H9 (cell line): Measurements from ENCODE around the gene VKORC1. TPM values are rescaled to one million over a fixed set of nuclear protein-coding genes. Genes with fewer than 3 reads are reported as not detected.

Source experiments
- DNase-seq: peaks from one replicate; pipeline ENCODE4 v3.0.0-alpha.2; 2017
- H2AFZ ChIP-seq: one replicate; pipeline ENCODE4 v1.6.1; 2013; ENCODE audit warnings: mild to moderate bottlenecking, low read length, control low read depth, moderate library complexity
- H2AK5ac ChIP-seq: 2 replicates; pipeline ENCODE4 v1.6.1; 2013; ENCODE audit warnings: low read length, control low read depth, mixed read lengths; ENCODE audit not compliant: insufficient read length
- H2BK120ac ChIP-seq: one replicate; pipeline ENCODE4 v1.6.1; 2013; ENCODE audit warnings: low read depth, mild to moderate bottlenecking, low read length, control low read depth, inconsistent platforms; ENCODE audit not compliant: poor library complexity, severe bottlenecking
- H2BK12ac ChIP-seq: 2 replicates; pipeline ENCODE4 v1.6.1; 2013; ENCODE audit warnings: low read length, control low read depth, mixed read lengths, low read depth; ENCODE audit not compliant: insufficient read length
- H2BK15ac ChIP-seq: 2 replicates; pipeline ENCODE4 v1.6.1; 2013; ENCODE audit warnings: low read depth, low read length, control low read depth
- H2BK20ac ChIP-seq: one replicate; pipeline ENCODE4 v1.6.1; 2013; ENCODE audit warnings: low read depth, mild to moderate bottlenecking, low read length, control low read depth, inconsistent platforms; ENCODE audit not compliant: poor library complexity, severe bottlenecking
- H2BK5ac ChIP-seq: 2 replicates; pipeline ENCODE4 v1.6.1; 2013; ENCODE audit warnings: low read length, control low read depth, mixed read lengths; ENCODE audit not compliant: insufficient read length
- H3K14ac ChIP-seq: 2 replicates; pipeline ENCODE4 v1.6.1; 2013; ENCODE audit warnings: low read length, control low read depth; ENCODE audit not compliant: insufficient read depth
- H3K18ac ChIP-seq: 2 replicates; pipeline ENCODE4 v1.6.1; 2013; ENCODE audit warnings: low read depth, mild to moderate bottlenecking, mixed read lengths, low read length, control low read depth; ENCODE audit not compliant: insufficient read length
- H3K23ac ChIP-seq: 2 replicates; pipeline ENCODE4 v1.6.1; 2013; ENCODE audit warnings: low read length, control low read depth, mixed read lengths, low read depth; ENCODE audit not compliant: insufficient read length
- H3K23me2 ChIP-seq: 2 replicates; pipeline ENCODE4 v1.6.1; 2013; ENCODE audit warnings: low read depth, mild to moderate bottlenecking, mixed read lengths, low read length, control low read depth; ENCODE audit not compliant: insufficient read length, poor library complexity, severe bottlenecking
- H3K27ac ChIP-seq: 2 replicates; pipeline ENCODE4 v1.5.1; 2013; ENCODE audit warnings: low read length, control low read depth, mixed read lengths, low read depth; ENCODE audit not compliant: insufficient read length
- H3K27me3 ChIP-seq: 2 replicates; pipeline ENCODE4 v1.6.1; 2013; ENCODE audit warnings: low read length, control low read depth, inconsistent platforms; ENCODE audit not compliant: insufficient read depth
- H3K4ac ChIP-seq: 2 replicates; pipeline ENCODE4 v1.6.1; 2013; ENCODE audit warnings: low read depth, mild to moderate bottlenecking, control low read depth, inconsistent platforms, low read length, moderate library complexity
- H3K4me1 ChIP-seq: 2 replicates; pipeline ENCODE4 v1.6.1; 2013; ENCODE audit warnings: low read length, control low read depth, inconsistent platforms; ENCODE audit not compliant: insufficient read depth
- H3K4me2 ChIP-seq: 2 replicates; pipeline ENCODE4 v1.6.1; 2013; ENCODE audit warnings: low read length, control low read depth, mixed read lengths; ENCODE audit not compliant: insufficient read length, insufficient read depth
- H3K56ac ChIP-seq: 2 replicates; pipeline ENCODE4 v1.6.1; 2013; ENCODE audit warnings: low read depth, mild to moderate bottlenecking, mixed read lengths, low read length, control low read depth; ENCODE audit not compliant: insufficient read length
- H3K79me1 ChIP-seq: 2 replicates; pipeline ENCODE4 v1.6.1; 2013; ENCODE audit warnings: low read depth, mild to moderate bottlenecking, moderate library complexity, low read length, control low read depth, inconsistent platforms; ENCODE audit not compliant: insufficient read depth, poor library complexity, severe bottlenecking
- H3K79me2 ChIP-seq: 2 replicates; pipeline ENCODE4 v1.6.1; 2013; ENCODE audit warnings: low read length, control low read depth, inconsistent platforms; ENCODE audit not compliant: insufficient read depth
- H3K9ac ChIP-seq: 2 replicates; pipeline ENCODE4 v1.6.1; 2013; ENCODE audit warnings: low read length, control low read depth, mixed read lengths; ENCODE audit not compliant: insufficient read length; ENCODE audit errors: extremely low read depth
- H3K9me3 ChIP-seq: one replicate; pipeline ENCODE4 v1.6.1; 2013; ENCODE audit warnings: low read depth, low read length, inconsistent platforms; ENCODE audit not compliant: control insufficient read depth
- H3T11ph ChIP-seq: one replicate; pipeline ENCODE4 v1.6.1; 2013; ENCODE audit warnings: mild to moderate bottlenecking, low read length, control low read depth, inconsistent platforms
- H4K20me1 ChIP-seq: one replicate; pipeline ENCODE4 v1.6.1; 2013; ENCODE audit not compliant: control insufficient read depth, insufficient read length, insufficient read depth
- H4K5ac ChIP-seq: 2 replicates; pipeline ENCODE4 v1.6.1; 2013; ENCODE audit warnings: low read depth, mild to moderate bottlenecking, mixed read lengths, low read length, control low read depth; ENCODE audit not compliant: insufficient read length
- H4K8ac ChIP-seq: replicated peaks from 2 replicates; pipeline ENCODE4 v1.6.1; 2013; ENCODE audit warnings: low read length, control low read depth, mixed read lengths, low read depth; ENCODE audit not compliant: insufficient read length
- H4K91ac ChIP-seq: 2 replicates; pipeline ENCODE4 v1.6.1; 2013; ENCODE audit warnings: low read depth, mild to moderate bottlenecking, moderate library complexity, mixed read lengths, low read length, control low read depth; ENCODE audit not compliant: insufficient read length
- H3K27ac Mint-ChIP-seq, 3 experiments: 2 replicates in 2 of 3; 3 replicates in 1 of 3; pipeline ENCODE4 v1.8.0; 2020 to 2021; ENCODE audit warnings: mixed read lengths in 3 of 3, mild to moderate bottlenecking in 1 of 3, moderate library complexity in 1 of 3
- H3K27me3 Mint-ChIP-seq: 2 replicates; pipeline ENCODE4 v1.8.0; 2021; ENCODE audit warnings: low read depth, mild to moderate bottlenecking, moderate library complexity, mixed read lengths
- H3K36me3 Mint-ChIP-seq, 3 experiments: 2 replicates in 2 of 3; 3 replicates in 1 of 3; pipeline ENCODE4 v1.8.0; 2020 to 2021; ENCODE audit warnings: low read depth in 3 of 3, mixed read lengths in 3 of 3; ENCODE audit not compliant: insufficient read depth in 1 of 3
- H3K4me1 Mint-ChIP-seq, 2 experiments: 2 replicates each; pipeline ENCODE4 v1.8.0; 2020; ENCODE audit warnings: mixed read lengths in 2 of 2
- H3K4me3 Mint-ChIP-seq, 2 experiments: 2 replicates in 1 of 2; 3 replicates in 1 of 2; pipeline ENCODE4 v1.8.0; 2020 to 2021; ENCODE audit warnings: mild to moderate bottlenecking in 2 of 2, mixed read lengths in 2 of 2, moderate library complexity in 1 of 2
- H3K9me3 Mint-ChIP-seq, 2 experiments: 2 replicates in 1 of 2; 3 replicates in 1 of 2; pipeline ENCODE4 v1.8.0; 2020; ENCODE audit warnings: mild to moderate bottlenecking in 2 of 2, mixed read lengths in 2 of 2, moderate library complexity in 1 of 2
- CTCF ChIP-seq: fragments of 200-600 bp; sonication (generic); conservative IDR thresholded peaks from 3 replicates; pipeline ENCODE4 v1.8.0; 2021; ENCODE audit warnings: antibody characterized with exemption, mild to moderate bottlenecking
- WGBS: extraction: QIAGEN DNeasy Blood & Tissue Kit; methylation state at CpG from one replicate; pipeline ENCODE4 v1.1.7; 2013; ENCODE audit warnings: missing lambda C conversion rate, low lambda C conversion rate, mixed read lengths; ENCODE audit not compliant: insufficient read length; ENCODE audit errors: extremely low coverage; 5-methylcytosine and 5-hydroxymethylcytosine counted together
- total RNA-seq: library from RNA; stranded (reverse); gene quantifications from 2 replicates; pipeline ENCODE4 v1.2.1, GENCODE V29; 2021

VKORC1 gene
- total RNA-seq, 1 experiment from 2014 or later: 93.9 TPM

DNA sequence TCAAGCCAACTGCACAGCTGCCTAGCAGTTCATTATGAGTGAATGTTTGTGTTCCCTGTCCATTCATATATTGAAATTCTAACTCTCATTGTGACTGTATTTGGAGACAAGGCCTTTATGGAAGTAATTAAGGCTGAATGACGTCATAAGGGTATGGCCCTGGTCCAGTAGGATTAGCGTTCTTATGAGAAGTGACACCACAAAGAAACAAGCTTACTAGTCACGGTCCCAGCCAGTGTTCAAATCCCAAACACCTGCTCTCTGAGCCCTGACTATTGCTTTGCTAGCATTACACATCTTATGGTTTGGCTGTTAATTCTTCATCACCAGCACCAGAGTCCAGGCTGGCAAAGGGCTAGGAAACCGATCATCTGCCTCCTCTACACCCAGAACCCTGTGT, 22.7 kb downstream of the VKORC1 start:
- Mint-ChIP-seq H3K4me1 (peaks cover 16 to 20% of the 10 kb centered on the region in 2 experiments), H3K36me3 (peaks cover 3 to 11% (median 8%) of the 10 kb centered on the region in 3 experiments; a peak in 5 of 7 replicates), H3K27me3 (no peaks in the 10 kb centered on the region), H3K4me3 (peak overlapping the region; percentile 92 to 93), H3K27ac (peak overlapping the region in 1 of 3 experiments; percentile 94; a peak in 2 of 7 replicates), H3K9me3 (no peaks in the 10 kb centered on the region; a peak in 1 of 5 replicates)
- no peaks in the 10 kb centered on the region for H3K4me1 ChIP-seq
- peak overlapping the region; percentile 89 for H3K4me2 ChIP-seq
- H3K27ac ChIP-seq: no peak overlapping the region
- H2BK120ac ChIP-seq: no peak overlapping the region
- H2BK15ac ChIP-seq: no peak overlapping the region
- no peak overlapping the region for H3K56ac ChIP-seq
- no peak overlapping the region for H3K4ac ChIP-seq
- H2BK5ac ChIP-seq: no peak overlapping the region
- H3K9me3 ChIP-seq: no peaks in the 10 kb centered on the region
- no peak overlapping the region for H3T11ph ChIP-seq
- no peaks in the 10 kb centered on the region for H3K27me3 ChIP-seq
- peaks cover 12% of the 10 kb centered on the region for H3K79me1 ChIP-seq
- H4K91ac ChIP-seq: no peak overlapping the region
- no peak overlapping the region for H3K9ac ChIP-seq
- H2BK20ac ChIP-seq: no peak overlapping the region
- H4K8ac ChIP-seq: no peak overlapping the region
- peaks cover 27% of the 10 kb centered on the region; the same call in 1 of the 2 replicates for H3K79me2 ChIP-seq
- H3K23me2 ChIP-seq: peaks cover 9% of the 10 kb centered on the region
- no peak overlapping the region for H3K23ac ChIP-seq
- H3K14ac ChIP-seq: no peak overlapping the region
- no peak for TF ChIP-seq CTCF
- H2BK12ac ChIP-seq: no peak overlapping the region
- H2AK5ac ChIP-seq: no peak overlapping the region
- H4K5ac ChIP-seq: no peak overlapping the region
- no peak overlapping the region for H2AFZ ChIP-seq
- H3K18ac ChIP-seq: no peak overlapping the region
- DNase-seq: no peak
- no peaks in the 10 kb centered on the region for H4K20me1 ChIP-seq
- WGBS: no CpG with 5 or more reads among the region's 4 CpGs
